ENCODE results near the gene MT1B.

- TF ChIP-seq CTCF (IDR thresholded peaks at IDR 0.05; ENCODE audit: insufficient read depth, low read depth, low read length) (no peak), EZH2 (IDR thresholded peaks at IDR 0.05; ENCODE audit: insufficient read depth, low read length) (no peak)
Measured at GRCh38 chr16:56645311-56645710, 6.4 kb upstream of the MT1B start.
